RKO (cell line): ENCODE results near the gene CDH12.
"Not testable (repeated sequence)": the region's sequence is repeated elsewhere in the genome, so short reads cannot be mapped to it uniquely, and the experiment has no call there.

Experiments
- DNase-seq: peaks from one replicate; pipeline ENCODE4 v3.0.0-alpha.2; 2016; ENCODE audit warnings: low spot score

CDH12 gene

GRCh38 chr5:22151801-22152200, 701.3 kb downstream of the CDH12 start:
- DNase-seq: not testable (repeated sequence)

- not testable (repeated sequence) for DNase-seq
Measured at GRCh38 chr5:22140418-22140817, 712.7 kb downstream of the CDH12 start.

GRCh38 chr5:22139662-22140300, 713.4 kb downstream of the CDH12 start:
- not testable (repeated sequence) for DNase-seq

GRCh38 chr5:22111320-22111719, 741.8 kb downstream of the CDH12 start:
- DNase-seq: no peak

- DNase-seq: no peak
Measured at GRCh38 chr5:22109315-22109714, 743.8 kb downstream of the CDH12 start.

- DNase-seq: no peak
Measured at GRCh38 chr5:22108545-22108944, 744.6 kb downstream of the CDH12 start.

- DNase-seq: no peak
Measured at GRCh38 chr5:22102823-22103359, 750.3 kb downstream of the CDH12 start.

GRCh38 chr5:22088517-22088916, 764.6 kb downstream of the CDH12 start:
- no peak for DNase-seq

GRCh38 chr5:22079566-22079965, 773.6 kb downstream of the CDH12 start:
- no peak for DNase-seq

GRCh38 chr5:22079002-22079401, 774.1 kb downstream of the CDH12 start:
- DNase-seq: no peak

- DNase-seq: no peak
Measured at GRCh38 chr5:22076586-22076985, 776.6 kb downstream of the CDH12 start.

GRCh38 chr5:22070186-22070728, 782.9 kb downstream of the CDH12 start:
- DNase-seq: no peak

- DNase-seq: no peak
Measured at GRCh38 chr5:22063717-22064116, 789.4 kb downstream of the CDH12 start.

- no peak for DNase-seq
Measured at GRCh38 chr5:22058620-22059019, 794.5 kb downstream of the CDH12 start.

- DNase-seq: no peak
Measured at GRCh38 chr5:22057012-22057411, 796.1 kb downstream of the CDH12 start.

GRCh38 chr5:22056601-22057000, 796.5 kb downstream of the CDH12 start:
- no peak for DNase-seq

- peak; percentile 3 for DNase-seq
Measured at GRCh38 chr5:22053195-22053594, 799.9 kb downstream of the CDH12 start.

GRCh38 chr5:22051881-22052280, 801.3 kb downstream of the CDH12 start:
- DNase-seq: no peak

GRCh38 chr5:22050931-22051330, 802.2 kb downstream of the CDH12 start:
- no peak for DNase-seq

GRCh38 chr5:22044229-22044628, 808.9 kb downstream of the CDH12 start:
- DNase-seq: no peak

- no peak for DNase-seq
Measured at GRCh38 chr5:22036061-22036460, 817.1 kb downstream of the CDH12 start.

GRCh38 chr5:22033066-22033465, 820.1 kb downstream of the CDH12 start:
- no peak for DNase-seq

GRCh38 chr5:22023784-22024183, 829.4 kb downstream of the CDH12 start:
- DNase-seq: no peak

GRCh38 chr5:22012893-22013292, 840.3 kb downstream of the CDH12 start:
- DNase-seq: not testable (repeated sequence)
